Measurements from ENCODE around the gene EFL1. TPM values are rescaled to one million over a fixed set of nuclear protein-coding genes. Genes with fewer than 3 reads are reported as not detected.
A peak's percentile ranks its signal among the peaks of the same experiment; 100 is the strongest.
"Not testable (repeated sequence)": the region's sequence is repeated elsewhere in the genome, so short reads cannot be mapped to it uniquely, and the experiment has no call there.

EFL1 gene
- polyA plus RNA-seq (2014; cell fraction: cytosol; rRNA removed) = 20.7 and 23.8 TPM in 2 replicates
- polyA plus RNA-seq (2014; cell fraction: nucleus; rRNA removed) = 13.1 and 13.8 TPM in 2 replicates

- peak; percentile 86 for DNase-seq (ENCODE audit: low spot score)
These were observed at the start of gene EFL1, which contains the start of gene SAXO2 for GRCh38 chr15:82262422-82263026. EFL1 (minus strand) TSS chr15:82262734; CDS start chr15:82261778, 956 bp downstream. SAXO2 (plus strand) TSS chr15:82262818; CDS start chr15:82262880, 62 bp downstream.

- not testable (repeated sequence) for DNase-seq (ENCODE audit: low spot score)
These were observed 48.8 kb upstream of the EFL1 start for GRCh38 chr15:82311321-82311720.

- DNase-seq (ENCODE audit: low spot score) = no peak
These were observed 47.3 kb upstream of the EFL1 start for GRCh38 chr15:82309802-82310201.

GRCh38 chr15:82307714-82308081 is 45.2 kb upstream of the EFL1 start:
- no peak for DNase-seq (ENCODE audit: low spot score)

GRCh38 chr15:82306791-82307713 is 44.5 kb upstream of the EFL1 start:
- no peak for DNase-seq (ENCODE audit: low spot score)

GRCh38 chr15:82305621-82306048 is 43.1 kb upstream of the EFL1 start:
- no peak for DNase-seq (ENCODE audit: low spot score)

- DNase-seq (ENCODE audit: low spot score) = no peak
These were observed 42.2 kb upstream of the EFL1 start for GRCh38 chr15:82304778-82305090.

- no peak for DNase-seq (ENCODE audit: low spot score)
These were observed 41.6 kb upstream of the EFL1 start for GRCh38 chr15:82303956-82304777.

GRCh38 chr15:82301296-82302016 is 38.9 kb upstream of the EFL1 start:
- DNase-seq (ENCODE audit: low spot score) = no peak

GRCh38 chr15:82300883-82301282 is 38.3 kb upstream of the EFL1 start:
- no peak for DNase-seq (ENCODE audit: low spot score)

GRCh38 chr15:82300326-82300725 is 37.8 kb upstream of the EFL1 start:
- DNase-seq (ENCODE audit: low spot score) = not testable (repeated sequence)

- not testable (repeated sequence) for DNase-seq (ENCODE audit: low spot score)
These were observed 37.0 kb upstream of the EFL1 start for GRCh38 chr15:82299511-82299914.

- no peak for DNase-seq (ENCODE audit: low spot score)
These were observed 36.0 kb upstream of the EFL1 start for GRCh38 chr15:82298520-82298919.

GRCh38 chr15:82298032-82298431 is 35.5 kb upstream of the EFL1 start:
- DNase-seq (ENCODE audit: low spot score) = no peak

- DNase-seq (ENCODE audit: low spot score) = no peak
These were observed 35.0 kb upstream of the EFL1 start for GRCh38 chr15:82297546-82297945.

GRCh38 chr15:82294061-82294690 is 31.6 kb upstream of the EFL1 start:
- DNase-seq (ENCODE audit: low spot score) = no peak

- no peak for DNase-seq (ENCODE audit: low spot score)
These were observed 29.7 kb upstream of the EFL1 start for GRCh38 chr15:82292271-82292670.

GRCh38 chr15:82288202-82288601 is 25.7 kb upstream of the EFL1 start:
- not testable (repeated sequence) for DNase-seq (ENCODE audit: low spot score)

- DNase-seq (ENCODE audit: low spot score) = not testable (repeated sequence)
These were observed 23.9 kb upstream of the EFL1 start for GRCh38 chr15:82286475-82286874.

GRCh38 chr15:82284381-82284780 is 21.8 kb upstream of the EFL1 start:
- not testable (repeated sequence) for DNase-seq (ENCODE audit: low spot score)

GRCh38 chr15:82282386-82282785 is 19.9 kb upstream of the EFL1 start:
- DNase-seq (ENCODE audit: low spot score) = not testable (repeated sequence)

Measured in SK-N-DZ (cell line).